ENCODE measurements around the gene MCHR1. TPM values are rescaled to one million over a fixed set of nuclear protein-coding genes. Genes with fewer than 3 reads are reported as not detected.
"Not testable (repeated sequence)": the region's sequence is repeated elsewhere in the genome, so short reads cannot be mapped to it uniquely, and the experiment has no call there.

Gene MCHR1
- polyA plus RNA-seq, 1 experiment: 2.3 TPM

DNA sequence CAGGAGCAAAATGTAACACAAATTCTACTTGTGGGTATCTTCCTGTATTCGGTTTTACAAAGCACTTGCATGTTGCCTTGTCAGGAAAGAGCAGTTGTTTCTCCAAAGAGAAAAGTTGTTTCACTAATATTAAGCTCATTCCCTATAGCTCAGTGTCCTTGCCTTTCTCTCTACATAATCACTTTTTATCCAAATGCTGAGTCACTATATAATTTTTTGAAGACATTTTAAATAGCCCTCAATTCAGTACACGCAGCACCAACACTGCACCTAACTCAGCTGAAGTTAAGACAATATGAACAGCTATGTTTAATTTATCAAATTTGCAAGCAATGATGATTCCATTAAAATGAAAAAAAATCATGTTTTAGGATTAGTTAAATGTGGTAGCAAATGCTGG is 28.2 kb upstream of the MCHR1 start:
- DNase-seq (ENCODE audit: low read depth, low spot score): no peak
- Histone ChIP-seq H3K27me3 (ENCODE audit: control insufficient read depth, insufficient read depth, low read length) (no peaks in the 10 kb centered on the region), H3K9me3 (ENCODE audit: control insufficient read depth, insufficient read depth, low read length) (no peaks in the 10 kb centered on the region), H3K27ac (ENCODE audit: low read depth, low read length) (no peak overlapping the region), H3K4me3 (ENCODE audit: low read depth, low read length) (peak overlapping the region; percentile 43)
- ChIA-PET POLR2A (interaction anchor here (0.6 to 1.5 kb wide), 7 partner anchors 61 to 281 kb away, joined by 3 to 4 read pairs (median 3); partner anchors contain the start of gene SGSM3), CTCF (interaction anchor here (0.5 to 2.4 kb wide), 6 partner anchors 9 to 248 kb away, joined by 3 to 10 read pairs (median 7); no protein-coding TSS in a partner anchor)
- TF ChIP-seq, protein P1, sequence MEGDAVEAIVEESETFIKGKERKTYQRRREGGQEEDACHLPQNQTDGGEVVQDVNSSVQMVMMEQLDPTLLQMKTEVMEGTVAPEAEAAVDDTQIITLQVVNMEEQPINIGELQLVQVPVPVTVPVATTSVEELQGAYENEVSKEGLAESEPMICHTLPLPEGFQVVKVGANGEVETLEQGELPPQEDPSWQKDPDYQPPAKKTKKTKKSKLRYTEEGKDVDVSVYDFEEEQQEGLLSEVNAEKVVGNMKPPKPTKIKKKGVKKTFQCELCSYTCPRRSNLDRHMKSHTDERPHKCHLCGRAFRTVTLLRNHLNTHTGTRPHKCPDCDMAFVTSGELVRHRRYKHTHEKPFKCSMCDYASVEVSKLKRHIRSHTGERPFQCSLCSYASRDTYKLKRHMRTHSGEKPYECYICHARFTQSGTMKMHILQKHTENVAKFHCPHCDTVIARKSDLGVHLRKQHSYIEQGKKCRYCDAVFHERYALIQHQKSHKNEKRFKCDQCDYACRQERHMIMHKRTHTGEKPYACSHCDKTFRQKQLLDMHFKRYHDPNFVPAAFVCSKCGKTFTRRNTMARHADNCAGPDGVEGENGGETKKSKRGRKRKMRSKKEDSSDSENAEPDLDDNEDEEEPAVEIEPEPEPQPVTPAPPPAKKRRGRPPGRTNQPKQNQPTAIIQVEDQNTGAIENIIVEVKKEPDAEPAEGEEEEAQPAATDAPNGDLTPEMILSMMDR (IDR thresholded peaks at IDR 0.05; ENCODE audit: low read depth, low read length): no peak

- TF ChIP-seq, protein P1 (IDR thresholded peaks at IDR 0.05; ENCODE audit: low read depth, low read length): 0 out of 2 replicates have a peak, but pooled peaks have one; percentile 14
- Histone ChIP-seq H3K27ac (ENCODE audit: low read depth, low read length) (peak overlapping the region; percentile 100), H3K4me3 (ENCODE audit: low read depth, low read length) (peak overlapping the region; percentile 91), H3K27me3 (ENCODE audit: control insufficient read depth, insufficient read depth, low read length) (no peaks in the 10 kb centered on the region), H3K9me3 (ENCODE audit: control insufficient read depth, insufficient read depth, low read length) (no peaks in the 10 kb centered on the region)
- POLR2A ChIA-PET: interaction anchor here (0.5 to 1.5 kb wide), 11 partner anchors 24 to 282 kb away, joined by 3 to 6 read pairs (median 3); partner anchors contain the start of gene SGSM3
- CTCF ChIA-PET: interaction anchor here (0.5 to 2.4 kb wide), 5 partner anchors 31 to 247 kb away, joined by 5 to 10 read pairs (median 7); no protein-coding TSS in a partner anchor
- DNase-seq (ENCODE audit: low read depth, low spot score): peak; percentile 98
Measured at GRCh38 chr22:40651563-40652501, 27.5 kb upstream of the MCHR1 start.

GRCh38 chr22:40653361-40653760 is 25.9 kb upstream of the MCHR1 start:
- CTCF ChIA-PET: no interaction called here
- DNase-seq (ENCODE audit: low read depth, low spot score): no peak
- H3K9me3 ChIP-seq (ENCODE audit: control insufficient read depth, insufficient read depth, low read length): no peaks in the 10 kb centered on the region
- H3K27me3 ChIP-seq (ENCODE audit: control insufficient read depth, insufficient read depth, low read length): no peaks in the 10 kb centered on the region
- TF ChIP-seq, protein P1 (IDR thresholded peaks at IDR 0.05; ENCODE audit: low read depth, low read length): no peak
- POLR2A ChIA-PET: interaction anchor here (0.5 kb wide), 1 partner anchor 290 kb away, joined by 3 read pairs; no protein-coding TSS in a partner anchor
- H3K4me3 ChIP-seq (ENCODE audit: low read depth, low read length): no peak overlapping the region
- H3K27ac ChIP-seq (ENCODE audit: low read depth, low read length): no peak overlapping the region

DNA sequence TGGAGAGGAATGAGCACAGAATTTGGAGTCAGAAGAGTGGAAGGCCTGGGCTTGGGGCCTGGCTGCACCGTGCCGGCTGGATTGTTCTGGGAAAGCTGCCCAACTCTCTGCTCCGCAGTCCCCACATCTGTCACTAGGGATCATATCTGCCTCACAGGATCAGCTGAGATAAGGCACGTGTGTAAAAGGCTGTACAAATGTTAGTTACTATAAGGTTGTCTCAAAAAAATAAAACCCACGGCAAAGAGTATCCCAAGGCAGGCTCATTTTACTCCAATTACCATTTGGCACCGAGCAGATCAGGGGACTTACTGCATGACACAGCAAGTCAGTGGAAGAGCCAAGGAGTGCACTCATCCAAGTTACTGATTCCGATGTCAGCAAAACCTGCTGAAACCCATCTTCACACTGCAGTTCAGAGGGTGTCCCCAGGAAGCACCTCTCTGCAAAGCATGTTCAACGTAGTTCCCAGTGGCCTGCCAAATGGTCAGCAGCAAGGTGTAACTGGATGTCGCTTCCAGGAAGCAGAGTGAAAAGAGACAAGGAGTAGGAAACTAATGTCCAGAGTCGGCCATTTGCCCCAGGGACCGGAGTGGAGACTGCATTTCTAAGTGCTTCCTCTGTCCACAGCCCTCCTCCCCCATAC is 24.6 kb upstream of the MCHR1 start:
- no peak for DNase-seq (ENCODE audit: low read depth, low spot score)
- Histone ChIP-seq H3K27ac (ENCODE audit: low read depth, low read length) (peak overlapping the region; percentile 70), H3K27me3 (ENCODE audit: control insufficient read depth, insufficient read depth, low read length) (no peaks in the 10 kb centered on the region), H3K9me3 (ENCODE audit: control insufficient read depth, insufficient read depth, low read length) (no peaks in the 10 kb centered on the region), H3K4me3 (ENCODE audit: low read depth, low read length) (no peak overlapping the region)
- POLR2A ChIA-PET: no interaction called here
- TF ChIP-seq, protein P1 (IDR thresholded peaks at IDR 0.05; ENCODE audit: low read depth, low read length): peak; percentile 22
- CTCF ChIA-PET: interaction anchor here (0.9 to 2.0 kb wide), 3 partner anchors 28 to 245 kb away, joined by 3 to 5 read pairs (median 4); no protein-coding TSS in a partner anchor

- H3K27ac ChIP-seq (ENCODE audit: low read depth, low read length); H3K4me3 ChIP-seq (ENCODE audit: low read depth, low read length); H3K9me3 ChIP-seq (ENCODE audit: control insufficient read depth, insufficient read depth, low read length); DNase-seq (ENCODE audit: low read depth, low spot score); H3K27me3 ChIP-seq (ENCODE audit: control insufficient read depth, insufficient read depth, low read length); POLR2A ChIA-PET: not testable (repeated sequence)
- CTCF ChIA-PET: interaction anchor here (0.9 kb wide), 1 partner anchor 102 kb away, joined by 3 read pairs; no protein-coding TSS in a partner anchor
Measured at GRCh38 chr22:40655941-40656340, 23.3 kb upstream of the MCHR1 start.

DNA sequence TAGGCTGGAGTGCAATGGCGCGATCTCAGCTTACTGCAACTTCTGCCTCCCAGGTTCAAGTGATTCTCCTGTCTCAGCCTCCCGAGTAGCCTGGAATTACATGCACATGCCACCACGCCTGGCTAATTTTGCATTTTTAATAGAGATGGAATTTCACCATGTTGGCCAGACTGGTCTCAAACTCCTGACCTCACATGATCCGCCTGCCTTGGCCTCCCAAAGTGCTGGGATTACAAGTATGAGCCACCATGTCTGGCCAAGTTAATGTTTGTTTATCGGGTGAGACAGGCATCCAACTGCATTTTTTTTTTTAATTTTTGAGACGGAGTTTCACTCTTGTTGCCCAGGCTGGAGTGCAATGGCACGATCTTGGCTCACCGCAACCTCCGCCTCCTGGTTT is 22.6 kb upstream of the MCHR1 start:
- H3K27ac ChIP-seq (ENCODE audit: low read depth, low read length); DNase-seq (ENCODE audit: low read depth, low spot score); H3K9me3 ChIP-seq (ENCODE audit: control insufficient read depth, insufficient read depth, low read length); H3K27me3 ChIP-seq (ENCODE audit: control insufficient read depth, insufficient read depth, low read length); POLR2A ChIA-PET; H3K4me3 ChIP-seq (ENCODE audit: low read depth, low read length): not testable (repeated sequence)
- CTCF ChIA-PET: interaction anchor here (1.1 kb wide), 1 partner anchor 26 kb away, joined by 4 read pairs; no protein-coding TSS in a partner anchor

Measured in AG04450 (cell line).